ENCODE data around the gene GRHPR.

DNA sequence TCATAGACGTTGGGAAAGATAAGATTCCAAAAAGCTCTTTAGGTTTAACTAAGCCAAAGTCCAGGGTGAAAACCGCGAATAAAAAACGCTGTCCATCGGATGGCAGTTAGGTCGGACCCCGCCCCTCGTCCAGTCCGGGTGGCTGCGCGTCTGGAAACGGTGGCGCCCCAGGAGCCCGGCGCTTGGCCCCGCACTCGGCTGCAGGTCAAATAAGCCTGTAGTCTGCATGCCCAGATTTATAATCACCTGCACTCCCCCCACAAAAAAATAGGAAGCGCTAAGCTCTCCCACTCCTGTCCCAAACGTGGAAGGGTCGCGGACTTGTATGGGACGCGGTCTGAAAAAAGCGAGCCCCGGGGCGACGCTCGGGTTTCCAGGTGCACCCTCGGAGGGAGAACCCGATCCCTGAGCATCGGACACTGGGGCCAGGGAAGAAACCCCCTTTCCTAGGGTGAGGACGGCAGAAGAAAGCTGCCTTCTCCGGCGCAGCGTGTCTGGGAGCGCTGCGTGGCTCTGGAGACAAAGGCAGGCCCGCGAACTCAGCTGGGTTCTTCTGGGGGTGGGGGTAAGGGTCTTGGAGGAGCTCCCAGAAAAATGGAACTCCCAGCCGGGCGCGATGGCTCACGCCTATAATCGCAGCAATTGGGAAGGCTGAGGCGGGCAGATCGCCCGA, 43.7 kb downstream of the GRHPR start:
- no peak for TF ChIP-seq BHLHE40 (IDR thresholded peaks at IDR 0.05; ENCODE audit: low read depth, low read length)
- TF ChIP-seq POLR2A (IDR thresholded peaks at IDR 0.05; ENCODE audit: low read length): peak; percentile 76; the same call in 1 of the 2 replicates
- TF ChIP-seq, protein P1, sequence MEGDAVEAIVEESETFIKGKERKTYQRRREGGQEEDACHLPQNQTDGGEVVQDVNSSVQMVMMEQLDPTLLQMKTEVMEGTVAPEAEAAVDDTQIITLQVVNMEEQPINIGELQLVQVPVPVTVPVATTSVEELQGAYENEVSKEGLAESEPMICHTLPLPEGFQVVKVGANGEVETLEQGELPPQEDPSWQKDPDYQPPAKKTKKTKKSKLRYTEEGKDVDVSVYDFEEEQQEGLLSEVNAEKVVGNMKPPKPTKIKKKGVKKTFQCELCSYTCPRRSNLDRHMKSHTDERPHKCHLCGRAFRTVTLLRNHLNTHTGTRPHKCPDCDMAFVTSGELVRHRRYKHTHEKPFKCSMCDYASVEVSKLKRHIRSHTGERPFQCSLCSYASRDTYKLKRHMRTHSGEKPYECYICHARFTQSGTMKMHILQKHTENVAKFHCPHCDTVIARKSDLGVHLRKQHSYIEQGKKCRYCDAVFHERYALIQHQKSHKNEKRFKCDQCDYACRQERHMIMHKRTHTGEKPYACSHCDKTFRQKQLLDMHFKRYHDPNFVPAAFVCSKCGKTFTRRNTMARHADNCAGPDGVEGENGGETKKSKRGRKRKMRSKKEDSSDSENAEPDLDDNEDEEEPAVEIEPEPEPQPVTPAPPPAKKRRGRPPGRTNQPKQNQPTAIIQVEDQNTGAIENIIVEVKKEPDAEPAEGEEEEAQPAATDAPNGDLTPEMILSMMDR (IDR thresholded peaks at IDR 0.05): no peak
- no peak for TF ChIP-seq SREBF2 (IDR thresholded peaks at IDR 0.05)
- TF ChIP-seq RARB (CRISPR knock-in tag; IDR thresholded peaks at IDR 0.05): peak; percentile 71; the same call in 1 of the 2 replicates

Measured in A549 (cell line).